ENCODE results near the gene TAS2R43. TPM values are rescaled to one million over a fixed set of nuclear protein-coding genes. Genes with fewer than 3 reads are reported as not detected.
"Not testable (repeated sequence)": the region's sequence is repeated elsewhere in the genome, so short reads cannot be mapped to it uniquely, and the experiment has no call there.

The TAS2R43 gene
- polyA plus RNA-seq, 1 donor = 0.63 TPM

DNA sequence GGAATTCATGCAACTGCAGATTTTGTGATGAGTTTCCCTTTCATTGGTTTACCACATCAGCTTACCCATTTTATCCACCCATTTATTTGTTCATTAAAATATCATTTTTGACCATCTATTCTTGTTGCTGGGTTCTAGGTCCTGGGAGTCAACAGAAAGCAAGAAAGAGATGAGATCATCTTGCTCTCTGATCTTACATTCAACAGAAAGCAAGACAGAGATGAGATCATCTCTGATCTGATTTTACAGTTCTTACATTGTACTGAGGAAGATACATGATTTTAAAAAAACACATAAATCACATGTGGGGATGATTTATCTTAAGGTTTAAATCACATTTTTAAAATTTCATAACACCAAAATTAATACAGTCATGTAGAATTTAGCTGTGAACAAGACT is 32.3 kb downstream of the TAS2R43 start:
- no peak for DNase-seq

DNA sequence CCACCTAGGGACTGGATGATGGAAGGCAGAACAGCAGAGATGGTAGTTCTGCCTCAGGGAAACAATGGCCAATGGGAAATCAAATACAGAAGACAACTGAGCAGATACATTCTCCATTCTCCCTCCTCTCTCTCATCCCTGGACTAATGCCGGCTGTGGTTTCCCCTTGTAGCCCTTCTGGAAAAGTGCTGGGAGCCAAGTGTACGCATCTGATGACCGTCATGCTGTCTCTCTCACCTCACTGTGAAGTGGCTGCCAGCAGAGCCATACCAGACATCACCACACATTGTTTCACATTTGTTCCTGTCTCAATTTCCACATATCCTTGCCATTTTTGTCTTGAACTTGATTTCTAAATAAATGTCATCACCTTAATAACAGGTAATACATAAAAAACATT is 33.1 kb downstream of the TAS2R43 start:
- DNase-seq = no peak

DNA sequence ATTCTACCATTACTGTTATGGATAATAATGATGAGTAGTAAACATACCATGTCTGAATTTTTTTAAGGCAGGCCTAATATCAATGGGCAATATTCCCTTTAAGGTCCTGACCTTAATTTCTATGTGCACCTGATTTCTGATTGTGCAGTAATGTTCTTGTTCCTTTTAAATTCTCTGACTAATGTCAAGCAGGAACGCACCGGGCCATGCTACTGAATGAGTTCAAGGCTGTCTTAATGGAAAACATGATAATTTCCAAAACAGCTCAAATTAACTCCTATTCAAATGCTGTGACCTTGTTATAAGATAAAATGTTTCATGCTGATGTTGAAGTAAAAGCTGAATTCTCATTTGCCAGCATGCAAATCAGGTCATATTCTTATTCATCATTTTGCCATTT is 36.8 kb downstream of the TAS2R43 start:
- no peak for DNase-seq

DNA sequence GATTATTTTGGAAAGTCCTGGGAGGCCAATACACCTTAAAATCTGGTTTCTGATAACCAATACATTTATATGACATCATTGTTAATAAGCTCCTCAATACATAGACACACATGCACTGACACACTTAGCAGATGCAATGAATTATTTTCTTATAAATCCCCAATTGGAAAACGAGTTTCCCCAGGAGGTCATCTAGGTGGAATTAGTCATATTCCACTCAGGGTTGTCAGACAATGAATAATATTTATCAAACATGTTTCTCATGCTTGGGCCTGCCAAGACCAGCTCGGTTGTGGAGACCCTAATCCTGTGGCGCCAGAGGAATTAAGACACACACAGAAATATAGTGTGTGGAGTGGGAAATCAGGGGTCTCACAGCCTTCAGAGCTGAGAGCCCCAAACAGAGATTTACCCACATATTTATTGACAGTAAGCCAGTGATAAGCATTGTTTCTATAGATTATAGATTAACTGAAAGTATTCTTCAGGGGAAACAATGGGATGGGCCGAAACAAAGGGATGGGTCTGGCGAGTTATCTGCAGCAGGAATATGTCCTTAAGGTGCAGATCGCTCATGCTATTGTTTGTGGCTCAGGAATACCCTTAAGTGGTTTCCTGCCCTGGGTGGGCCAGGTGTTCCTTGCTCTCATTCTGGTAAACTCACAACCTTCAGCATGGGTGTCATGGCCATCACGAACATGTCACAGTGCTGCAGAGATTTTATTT is 42.1 kb downstream of the TAS2R43 start:
- not testable (repeated sequence) for DNase-seq

DNA sequence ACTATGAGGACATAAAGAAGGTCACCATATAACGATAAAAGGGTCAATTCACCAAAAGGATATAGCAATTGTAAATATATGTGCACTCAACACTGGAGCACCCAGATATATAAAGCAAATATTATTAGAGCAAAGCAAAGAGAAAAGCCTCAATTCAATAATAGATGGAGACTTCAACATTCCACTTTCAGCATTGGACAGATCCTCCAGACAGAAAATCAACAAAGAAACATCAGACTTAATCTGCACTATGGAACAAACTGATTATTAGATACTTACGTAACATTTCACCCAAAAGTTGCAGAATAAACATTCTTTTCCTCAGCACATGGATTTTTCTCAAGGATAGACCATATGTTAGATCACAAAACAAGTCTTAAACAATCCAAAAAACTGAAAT is 50.7 kb downstream of the TAS2R43 start:
- not testable (repeated sequence) for DNase-seq

Other genes starting within 250 kb of the TAS2R43 start
- gene PRR4, start 242.8 kb downstream of the TAS2R43 start, polyA plus RNA-seq (ENCODE audit: insufficient read length) = 10.7 TPM
- 14.6 TPM for gene PRH1, start 208.1 kb downstream of the TAS2R43 start, polyA plus RNA-seq (ENCODE audit: insufficient read length)
- 0.12 TPM for gene TAS2R13, start 182.8 kb downstream of the TAS2R43 start, polyA plus RNA-seq (ENCODE audit: insufficient read length)
- gene PRH2, start 163.1 kb downstream of the TAS2R43 start, polyA plus RNA-seq (ENCODE audit: insufficient read length) = 0.50 TPM
- 5.3 TPM for gene TAS2R14, start 153.1 kb downstream of the TAS2R43 start, polyA plus RNA-seq (ENCODE audit: insufficient read length)
- 0.18 TPM for gene TAS2R50, start 105.4 kb downstream of the TAS2R43 start, polyA plus RNA-seq (ENCODE audit: insufficient read length)
- gene TAS2R20, start 94.0 kb downstream of the TAS2R43 start, polyA plus RNA-seq (ENCODE audit: insufficient read length) = 3.2 TPM
- 1.9 TPM for gene TAS2R19, start 69.7 kb downstream of the TAS2R43 start, polyA plus RNA-seq (ENCODE audit: insufficient read length)
- 2.2 TPM for gene TAS2R31, start 60.9 kb downstream of the TAS2R43 start, polyA plus RNA-seq (ENCODE audit: insufficient read length)
- not detected for gene TAS2R46, start 30.0 kb downstream of the TAS2R43 start, polyA plus RNA-seq (ENCODE audit: insufficient read length)
- gene TAS2R30, start 42.3 kb upstream of the TAS2R43 start, polyA plus RNA-seq (ENCODE audit: insufficient read length) = 0.52 TPM
- gene SMIM10L1, start 78.9 kb upstream of the TAS2R43 start, polyA plus RNA-seq (ENCODE audit: insufficient read length) = 17.1 TPM
- gene TAS2R42, start 94.6 kb upstream of the TAS2R43 start, polyA plus RNA-seq (ENCODE audit: insufficient read length) = not detected
- not detected for gene PRB3, start 177.4 kb upstream of the TAS2R43 start, polyA plus RNA-seq (ENCODE audit: insufficient read length)
- not detected for gene PRB4, start 218.1 kb upstream of the TAS2R43 start, polyA plus RNA-seq (ENCODE audit: insufficient read length)

Measured in left kidney (tissue), 2 donors.